Endodermal cell (in vitro differentiated cells): ENCODE data around the gene KRT75. TPM values are rescaled to one million over a fixed set of nuclear protein-coding genes. Genes with fewer than 3 reads are reported as not detected.

Experiments used
- DNase-seq: peaks from one replicate; pipeline ENCODE4 v3.0.0-alpha.2; 2017
- H3K27ac ChIP-seq: 2 replicates; pipeline ENCODE4 v1.5.1; 2013; ENCODE audit warnings: mild to moderate bottlenecking, low read depth, low read length, moderate library complexity
- H3K27me3 ChIP-seq: 2 replicates; pipeline ENCODE4 v1.6.1; 2013; ENCODE audit warnings: mild to moderate bottlenecking, low read length, moderate library complexity; ENCODE audit not compliant: insufficient read depth, control insufficient read depth, poor library complexity, severe bottlenecking
- H3K36me3 ChIP-seq: 2 replicates; pipeline ENCODE4 v1.7.0; 2013; ENCODE audit warnings: mild to moderate bottlenecking, low read length, moderate library complexity; ENCODE audit not compliant: control insufficient read depth, insufficient read depth
- H3K4me1 ChIP-seq: one replicate; pipeline ENCODE4 v1.7.0; 2013; ENCODE audit warnings: low read length; ENCODE audit not compliant: control insufficient read depth, insufficient read depth
- H3K4me3 ChIP-seq: 2 replicates; pipeline ENCODE4 v1.5.1; 2013; ENCODE audit warnings: mild to moderate bottlenecking, low read length, moderate library complexity
- H3K9ac ChIP-seq: 2 replicates; pipeline ENCODE4 v1.6.1; 2013; ENCODE audit warnings: mild to moderate bottlenecking, low read length, moderate library complexity; ENCODE audit not compliant: poor library complexity, severe bottlenecking; ENCODE audit errors: extremely low read depth
- H3K9me3 ChIP-seq: 2 replicates; pipeline ENCODE4 v1.6.1; 2013; ENCODE audit warnings: mild to moderate bottlenecking, low read length, moderate library complexity; ENCODE audit not compliant: control insufficient read depth
- H3K27ac Mint-ChIP-seq: 2 replicates; pipeline ENCODE4 v1.8.0; 2020; ENCODE audit warnings: mixed read lengths
- H3K27me3 Mint-ChIP-seq: 2 replicates; pipeline ENCODE4 v1.8.0; 2021; ENCODE audit warnings: mild to moderate bottlenecking, mixed read lengths; ENCODE audit not compliant: insufficient read depth
- H3K36me3 Mint-ChIP-seq: 2 replicates; pipeline ENCODE4 v1.8.0; 2020; ENCODE audit warnings: low read depth, mixed read lengths
- H3K4me1 Mint-ChIP-seq: 2 replicates; pipeline ENCODE4 v1.8.0; 2020; ENCODE audit warnings: mixed read lengths
- H3K4me3 Mint-ChIP-seq: 2 replicates; pipeline ENCODE4 v1.8.0; 2020; ENCODE audit warnings: mild to moderate bottlenecking, moderate library complexity, mixed read lengths
- H3K9me3 Mint-ChIP-seq: 2 replicates; pipeline ENCODE4 v1.8.0; 2020; ENCODE audit warnings: mild to moderate bottlenecking, mixed read lengths
- CTCF ChIP-seq: fragments of 200-600 bp; sonication (generic); conservative IDR thresholded peaks from 2 replicates; pipeline ENCODE4 v1.5.0; 2021; ENCODE audit warnings: antibody characterized with exemption, mild to moderate bottlenecking
- WGBS, 2 experiments: methylation state at CpG; one replicate each; pipeline versions ENCODE4 v1.1.5 to v1.1.7; 2013; ENCODE audit warnings: missing lambda C conversion rate in 2 of 2, mixed read lengths in 1 of 2; ENCODE audit not compliant: insufficient coverage in 1 of 2, insufficient read length in 1 of 2; 5-methylcytosine and 5-hydroxymethylcytosine counted together
- total RNA-seq, 2 donors: library from RNA; stranded (reverse); fragmentation: NEBNext Ultra II Directional in 1 of 2; extraction: Animal tissue kit (Norgen Biotek cat#: 25700) in 1 of 2; gene quantifications; 2 replicates in 1 of 2; 3 replicates in 1 of 2; pipeline ENCODE4 v1.2.1, GENCODE V29; 2021

KRT75 gene
- total RNA-seq, 2 donors from 2014 or later: not detected

- Mint-ChIP-seq H3K36me3 (no peaks in the 10 kb centered on the region), H3K4me3 (no peak overlapping the region), H3K27ac (no peak overlapping the region), H3K9me3 (no peaks in the 10 kb centered on the region), H3K4me1 (no peaks in the 10 kb centered on the region), H3K27me3 (peaks cover 11% of the 10 kb centered on the region)
- no peak for DNase-seq
- H3K9ac ChIP-seq: no peak overlapping the region
- 91 to 92% methylated on average over 7 to 8 of the region's 8 CpGs for WGBS, 2 experiments
- no peak overlapping the region for H3K4me3 ChIP-seq
- peaks cover 20% of the 10 kb centered on the region for H3K27me3 ChIP-seq
- H3K9me3 ChIP-seq: no peaks in the 10 kb centered on the region
- H3K36me3 ChIP-seq: no peaks in the 10 kb centered on the region
- no peak for TF ChIP-seq CTCF
- no peaks in the 10 kb centered on the region for H3K4me1 ChIP-seq
- H3K27ac ChIP-seq: no peak overlapping the region
These were observed 53.0 kb downstream of the KRT75 start for GRCh38 chr12:52381206-52381605.

DNA sequence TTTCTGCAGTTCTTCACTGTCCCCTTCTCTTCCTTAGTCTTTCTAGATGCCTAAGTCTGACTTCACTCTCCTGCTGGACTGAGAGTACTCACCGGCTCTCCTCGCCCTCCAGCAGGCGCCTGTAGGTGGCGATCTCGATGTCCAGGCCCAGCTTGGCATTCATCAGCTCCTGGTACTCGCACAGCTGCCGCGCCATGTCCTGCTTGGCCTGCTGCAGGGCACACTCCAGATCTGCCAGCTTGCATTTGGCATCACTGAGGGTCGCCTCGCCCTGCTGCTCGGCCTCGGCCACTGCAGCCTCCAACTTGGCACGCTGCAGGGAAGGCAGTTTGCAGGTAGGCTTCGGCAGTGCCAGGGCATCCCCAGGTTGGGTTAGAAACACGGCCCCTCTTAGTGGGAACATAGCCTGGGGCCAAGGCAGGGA is 53.9 kb downstream of the KRT75 start:
- Histone ChIP-seq H3K9ac (no peak overlapping the region), H3K4me1 (no peaks in the 10 kb centered on the region), H3K9me3 (no peaks in the 10 kb centered on the region), H3K27me3 (peaks cover 27% of the 10 kb centered on the region), H3K4me3 (no peak overlapping the region), H3K27ac (no peak overlapping the region), H3K36me3 (no peaks in the 10 kb centered on the region)
- Mint-ChIP-seq H3K4me3 (no peak overlapping the region), H3K27ac (no peak overlapping the region), H3K36me3 (no peaks in the 10 kb centered on the region), H3K9me3 (no peaks in the 10 kb centered on the region), H3K4me1 (no peaks in the 10 kb centered on the region), H3K27me3 (peaks cover 12% of the 10 kb centered on the region)
- WGBS, 2 experiments: 52 to 61% methylated on average over 10 to 15 of the region's 15 CpGs
- peak; percentile 72 for TF ChIP-seq CTCF
- peak; percentile 91 for DNase-seq

GRCh38 chr12:52379536-52379935 is 54.6 kb downstream of the KRT75 start:
- no peak for DNase-seq
- no peaks in the 10 kb centered on the region for H3K4me1 ChIP-seq
- WGBS, 2 experiments: 87 to 93% methylated on average over 6 of the region's 6 CpGs
- H3K9ac ChIP-seq: no peak overlapping the region
- no peak overlapping the region for H3K27ac ChIP-seq
- Mint-ChIP-seq H3K36me3 (no peaks in the 10 kb centered on the region), H3K27me3 (peaks cover 12% of the 10 kb centered on the region), H3K4me3 (no peak overlapping the region), H3K27ac (no peak overlapping the region), H3K4me1 (no peaks in the 10 kb centered on the region), H3K9me3 (no peaks in the 10 kb centered on the region)
- TF ChIP-seq CTCF: no peak
- H3K4me3 ChIP-seq: no peak overlapping the region
- no peaks in the 10 kb centered on the region for H3K9me3 ChIP-seq
- peaks cover 27% of the 10 kb centered on the region for H3K27me3 ChIP-seq
- no peaks in the 10 kb centered on the region for H3K36me3 ChIP-seq
